Breast epithelium (tissue), 3 donors: ENCODE measurements around the gene STX16.

Experiments
- CTCF ChIP-seq, 3 donors: fragments of 450-650 bp; IDR thresholded peaks; one replicate each; pipeline ENCODE4 v1.5.1; 2016 to 2017; ENCODE audit warnings: antibody characterized with exemption in 3 of 3, mild to moderate bottlenecking in 3 of 3, moderate library complexity in 3 of 3
- POLR2A ChIP-seq: fragments of 450-650 bp; IDR thresholded peaks from one replicate; pipeline ENCODE4 v1.6.1; 2016; ENCODE audit warnings: antibody characterized with exemption, mild to moderate bottlenecking, moderate library complexity
- POLR2AphosphoS5 ChIP-seq, 3 donors: sonication (generic); formaldehyde crosslinking; IDR thresholded peaks; one replicate each; pipeline ENCODE4 v1.6.1; 2017; ENCODE audit warnings: antibody characterized with exemption in 3 of 3

DNA sequence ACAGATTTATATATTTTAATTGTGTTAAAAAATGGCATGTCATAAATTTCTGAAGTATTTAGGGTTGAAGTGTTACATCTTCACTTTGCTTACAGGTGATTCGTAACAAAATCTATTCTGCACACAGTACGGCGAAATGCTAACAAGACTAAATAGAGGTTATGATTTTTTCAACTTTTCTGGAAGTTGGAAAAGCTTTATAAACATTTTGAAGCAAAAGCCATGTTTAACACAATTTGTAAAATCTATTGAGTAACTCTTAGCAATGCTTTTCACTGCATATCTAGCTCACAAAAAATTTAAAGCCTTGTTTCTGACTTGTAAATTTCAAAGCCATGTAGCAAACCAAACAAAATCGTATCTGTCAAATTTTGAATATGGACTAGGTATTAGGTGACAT, 3.3 kb downstream of the STX16 start:
- TF ChIP-seq CTCF (IDR thresholded peaks at IDR 0.05) (no peak), POLR2A (no peak), POLR2AphosphoS5 (IDR thresholded peaks at IDR 0.05) (no peak)
